Measurements from ENCODE around the gene LAMA3.
A peak's percentile ranks its signal among the peaks of the same experiment; 100 is the strongest.

GRCh38 chr18:23964282-23965238 lies 275.3 kb downstream of the LAMA3 start:
- TF ChIP-seq YY1 (IDR thresholded peaks at IDR 0.05) (peak; percentile 7), CTCF (IDR thresholded peaks at IDR 0.05; ENCODE audit: low read depth, low read length, missing input control) (no peak), GABPA (IDR thresholded peaks at IDR 0.05 in 1 of 2, conservative IDR thresholded peaks at IDR 0.05 in 1 of 2) (peak in 1 of 2 donors; percentile 45), TAF1 (conservative IDR thresholded peaks at IDR 0.05) (no peak), EGR1 (IDR thresholded peaks at IDR 0.05; ENCODE audit: low read depth in 2 of 2) (no peak), MAX (IDR thresholded peaks at IDR 0.05) (no peak)
